Liver (tissue), 3 donors: ENCODE results near the gene OXNAD1.

ENCODE experiments used
- CTCF ChIP-seq: fragments of 150-350 bp; IDR thresholded peaks from 2 replicates; pipeline ENCODE4 v1.5.1; 2017; ENCODE audit warnings: improper control_type of control experiment, low read depth, low read length; ENCODE audit not compliant: missing input control
- EGR1 ChIP-seq, 2 donors: IDR thresholded peaks; 2 replicates each; pipeline ENCODE4 v1.6.1; 2016 to 2018; ENCODE audit warnings: antibody characterized with exemption in 2 of 2, low read depth in 2 of 2
- FOXA1 ChIP-seq: IDR thresholded peaks from 2 replicates; pipeline ENCODE4 v1.6.1; 2016; ENCODE audit warnings: antibody characterized with exemption
- GABPA ChIP-seq, 2 donors: IDR thresholded peaks in 1 of 2; conservative IDR thresholded peaks in 1 of 2; 2 replicates each; pipeline ENCODE4 v1.6.1; 2016; ENCODE audit warnings: antibody characterized with exemption in 2 of 2, mild to moderate bottlenecking in 1 of 2, moderate library complexity in 1 of 2
- JUND ChIP-seq, 2 donors: IDR thresholded peaks; 2 replicates each; pipeline ENCODE4 v1.6.1; 2016; ENCODE audit warnings: antibody characterized with exemption in 2 of 2
- MAX ChIP-seq: IDR thresholded peaks from 2 replicates; pipeline ENCODE4 v1.6.1; 2016; ENCODE audit warnings: antibody characterized with exemption
- NR2F2 ChIP-seq: IDR thresholded peaks from 2 replicates; pipeline ENCODE4 v1.6.1; 2016; ENCODE audit warnings: antibody characterized with exemption
- RAD21 ChIP-seq, 2 donors: IDR thresholded peaks; 2 replicates each; pipeline ENCODE4 v1.6.1; 2016; ENCODE audit warnings: antibody characterized with exemption in 2 of 2, mild to moderate bottlenecking in 2 of 2
- REST ChIP-seq: IDR thresholded peaks from 2 replicates; pipeline ENCODE4 v1.6.1; 2016; ENCODE audit warnings: antibody characterized with exemption, mild to moderate bottlenecking
- TAF1 ChIP-seq: conservative IDR thresholded peaks from 2 replicates; pipeline ENCODE4 v1.6.1; 2016; ENCODE audit warnings: antibody characterized with exemption, mild to moderate bottlenecking
- YY1 ChIP-seq: IDR thresholded peaks from 2 replicates; pipeline ENCODE4 v1.6.1; 2016; ENCODE audit warnings: antibody characterized with exemption, mild to moderate bottlenecking
- ZBTB33 ChIP-seq: IDR thresholded peaks from 2 replicates; pipeline ENCODE4 v1.6.1; 2016; ENCODE audit warnings: antibody characterized with exemption
- donor health status: healthy.
- donor health status: healthy.

- TF ChIP-seq GABPA (IDR thresholded peaks at IDR 0.05 in 1 of 2, conservative IDR thresholded peaks at IDR 0.05 in 1 of 2) (no peak), RAD21 (IDR thresholded peaks at IDR 0.05) (no peak), YY1 (peak; percentile 46), CTCF (no peak), MAX (no peak), JUND (IDR thresholded peaks at IDR 0.05) (peak; percentile 44 to 83), TAF1 (no peak), REST (no peak), NR2F2 (no peak), EGR1 (IDR thresholded peaks at IDR 0.05; ENCODE audit: low read depth in 2 of 2) (no peak), FOXA1 (no peak), ZBTB33 (no peak)
Observed at GRCh38 chr3:16240229-16241023, 24.6 kb upstream of the OXNAD1 start.
